Measurements from ENCODE around the gene FAM187B.

- TF ChIP-seq TAF1 (IDR thresholded peaks at IDR 0.05; ENCODE audit: borderline replicate concordance, insufficient read depth, low read length) (no peak), REST (IDR thresholded peaks at IDR 0.05; ENCODE audit: insufficient read depth in 1 of 2, low read depth in 2 of 2, low read length in 2 of 2) (no peak), SIN3A (IDR thresholded peaks at IDR 0.05; ENCODE audit: borderline replicate concordance, insufficient read depth, low read length) (no peak), POLR2AphosphoS5 (IDR thresholded peaks at IDR 0.05; ENCODE audit: low read depth, low read length) (no peak), FOXP2 (optimal IDR thresholded peaks at IDR 0.05; ENCODE audit: borderline replicate concordance, extremely low read depth, extremely low read length, insufficient read depth) (no peak)
Observed at GRCh38 chr19:35264268-35265125, 36.0 kb upstream of the FAM187B start.
